Esophagus muscularis mucosa (tissue), 4 donors: Measurements from ENCODE around the gene KIF22. TPM values are rescaled to one million over a fixed set of nuclear protein-coding genes. Genes with fewer than 3 reads are reported as not detected.
A peak's percentile ranks its signal among the peaks of the same experiment; 100 is the strongest.

Experiments used
- DNase-seq: peaks from one replicate; pipeline ENCODE4 v3.0.0-alpha.2; 2017; ENCODE audit errors: extremely low spot score
- H3K27ac ChIP-seq, 4 donors: fragments of 200-600 bp; sonication (generic); replicated peaks in 1 of 4; 1 replicate in 3 of 4; 2 replicates in 1 of 4; pipeline ENCODE4 v1.5.1; 2016 to 2019; ENCODE audit warnings: mild to moderate bottlenecking in 1 of 4
- H3K27me3 ChIP-seq, 4 donors: fragments of 200-600 bp; sonication (generic); one replicate each; pipeline versions ENCODE4 v1.5.1 to v1.6.0; 2016 to 2019
- H3K36me3 ChIP-seq, 4 donors: fragments of 200-600 bp; sonication (generic); one replicate each; pipeline ENCODE4 v1.5.1; 2016 to 2019
- H3K4me1 ChIP-seq, 4 donors: fragments of 200-600 bp; sonication (generic); one replicate each; pipeline ENCODE4 v1.5.1; 2016 to 2019
- H3K4me3 ChIP-seq, 4 donors: fragments of 200-600 bp; sonication (generic); 1 replicate in 2 of 4; 2 replicates in 2 of 4; pipeline ENCODE4 v1.5.1; 2016 to 2019; ENCODE audit warnings: mild to moderate bottlenecking in 4 of 4, moderate library complexity in 1 of 4
- H3K9me3 ChIP-seq, 4 donors: fragments of 200-600 bp; sonication (generic); 1 replicate in 3 of 4; 2 replicates in 1 of 4; pipeline ENCODE4 v1.5.1; 2016 to 2019
- EP300 ChIP-seq: sonication (generic); formaldehyde crosslinking; IDR thresholded peaks from one replicate; pipeline ENCODE4 v1.6.1; 2017; ENCODE audit warnings: antibody characterized with exemption
- POLR2A ChIP-seq: fragments of 450-650 bp; IDR thresholded peaks from one replicate; pipeline ENCODE4 v1.6.1; 2017; ENCODE audit warnings: antibody characterized with exemption, moderate library complexity, mild to moderate bottlenecking, low read depth
- POLR2AphosphoS5 ChIP-seq, 2 donors: sonication (generic); formaldehyde crosslinking; IDR thresholded peaks; one replicate each; pipeline ENCODE4 v1.6.1; 2017; ENCODE audit warnings: antibody characterized with exemption in 2 of 2
- WGBS: methylation state at CpG from one replicate; pipeline ENCODE4 v1.1.5; 2018; 5-methylcytosine and 5-hydroxymethylcytosine counted together
- intact Hi-C: fragments of 100-400 bp; cut with DNase I; formaldehyde crosslinking; loops from one replicate; pipeline ENCODE4 v1.15.1; 2023
- total RNA-seq, 4 donors: library from RNA; depleted of rRNA; stranded (reverse); fragments of >200 nt; gene quantifications; one replicate each; pipeline versions ENCODE4 v1.1.0 to v1.2.1, GENCODE V29; 2016
- TF ChIP-seq, protein P1 (sequence below), 3 experiments: fragments of 200-600 bp in 2 of 3; fragments of 450-650 bp in 1 of 3; sonication (generic) in 2 of 3; IDR thresholded peaks; one replicate each; pipeline ENCODE4 v1.5.1; 2017 to 2019; ENCODE audit warnings: antibody characterized with exemption in 3 of 3, mild to moderate bottlenecking in 2 of 3, moderate library complexity in 1 of 3

KIF22 gene
- total RNA-seq, 4 donors from 2014 or later, result 10.8 to 12.3 (median 11.8) TPM

DNA sequence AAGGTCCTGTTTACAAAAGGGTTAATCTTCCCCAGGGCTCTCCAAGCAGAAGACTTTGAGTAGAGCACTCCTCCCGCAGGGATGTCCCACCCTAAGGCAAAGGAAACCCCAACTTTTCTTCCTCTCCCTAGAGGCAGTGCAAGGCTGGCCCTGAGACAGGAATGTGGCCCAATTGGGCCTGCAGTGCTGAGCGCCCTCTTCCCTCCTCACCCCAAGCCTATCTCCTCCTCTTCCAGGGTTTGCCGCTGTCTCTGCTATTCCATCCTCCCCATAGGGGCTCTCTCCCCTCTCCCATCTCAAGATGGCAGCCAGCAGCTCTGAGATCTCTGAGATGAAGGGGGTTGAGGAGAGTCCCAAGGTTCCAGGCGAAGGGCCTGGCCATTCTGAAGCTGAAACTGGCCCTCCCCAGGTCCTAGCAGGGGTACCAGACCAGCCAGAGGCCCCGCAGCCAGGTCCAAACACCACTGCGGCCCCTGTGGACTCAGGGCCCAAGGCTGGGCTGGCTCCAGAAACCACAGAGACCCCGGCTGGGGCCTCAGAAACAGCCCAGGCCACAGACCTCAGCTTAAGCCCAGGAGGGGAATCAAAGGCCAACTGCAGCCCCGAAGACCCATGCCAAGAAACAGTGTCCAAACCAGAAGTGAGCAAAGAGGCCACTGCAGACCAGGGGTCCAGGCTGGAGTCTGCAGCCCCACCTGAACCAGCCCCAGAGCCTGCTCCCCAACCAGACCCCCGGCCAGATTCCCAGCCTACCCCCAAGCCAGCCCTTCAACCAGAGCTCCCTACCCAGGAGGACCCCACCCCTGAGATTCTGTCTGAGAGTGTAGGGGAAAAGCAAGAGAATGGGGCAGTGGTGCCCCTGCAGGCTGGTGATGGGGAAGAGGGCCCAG is 22.4 kb downstream of the KIF22 start:
- peak overlapping the region; percentile 95 to 96 (median 96) for H3K27ac ChIP-seq
- intact Hi-C loops, result no loop called here
- H3K4me1 ChIP-seq, result peaks cover 77 to 91% (median 88%) of the 10 kb centered on the region in 4 donors
- peak overlapping the region; percentile 73 to 78 (median 74) for H3K4me3 ChIP-seq
- no peak for DNase-seq
- peaks cover 0 to 28% (median 22%) of the 10 kb centered on the region in 4 donors for H3K36me3 ChIP-seq
- 41% methylated on average over 6 of the region's 9 CpGs for WGBS
- H3K9me3 ChIP-seq, result no peaks in the 10 kb centered on the region
- no peak for TF ChIP-seq POLR2A
- no peak for TF ChIP-seq EP300
- no peak for TF ChIP-seq POLR2AphosphoS5 (IDR thresholded peaks at IDR 0.05)
- TF ChIP-seq, protein P1, sequence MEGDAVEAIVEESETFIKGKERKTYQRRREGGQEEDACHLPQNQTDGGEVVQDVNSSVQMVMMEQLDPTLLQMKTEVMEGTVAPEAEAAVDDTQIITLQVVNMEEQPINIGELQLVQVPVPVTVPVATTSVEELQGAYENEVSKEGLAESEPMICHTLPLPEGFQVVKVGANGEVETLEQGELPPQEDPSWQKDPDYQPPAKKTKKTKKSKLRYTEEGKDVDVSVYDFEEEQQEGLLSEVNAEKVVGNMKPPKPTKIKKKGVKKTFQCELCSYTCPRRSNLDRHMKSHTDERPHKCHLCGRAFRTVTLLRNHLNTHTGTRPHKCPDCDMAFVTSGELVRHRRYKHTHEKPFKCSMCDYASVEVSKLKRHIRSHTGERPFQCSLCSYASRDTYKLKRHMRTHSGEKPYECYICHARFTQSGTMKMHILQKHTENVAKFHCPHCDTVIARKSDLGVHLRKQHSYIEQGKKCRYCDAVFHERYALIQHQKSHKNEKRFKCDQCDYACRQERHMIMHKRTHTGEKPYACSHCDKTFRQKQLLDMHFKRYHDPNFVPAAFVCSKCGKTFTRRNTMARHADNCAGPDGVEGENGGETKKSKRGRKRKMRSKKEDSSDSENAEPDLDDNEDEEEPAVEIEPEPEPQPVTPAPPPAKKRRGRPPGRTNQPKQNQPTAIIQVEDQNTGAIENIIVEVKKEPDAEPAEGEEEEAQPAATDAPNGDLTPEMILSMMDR (IDR thresholded peaks at IDR 0.05), result no peak
- no peaks in the 10 kb centered on the region for H3K27me3 ChIP-seq

GRCh38 chr16:29813644-29814562 is 23.4 kb downstream of the KIF22 start:
- Histone ChIP-seq H3K9me3 (no peaks in the 10 kb centered on the region), H3K4me1 (peaks cover 68 to 90% (median 86%) of the 10 kb centered on the region in 4 donors), H3K36me3 (peaks cover 0 to 29% (median 24%) of the 10 kb centered on the region in 4 donors), H3K27ac (peak overlapping the region; percentile 95 to 96 (median 96)), H3K4me3 (peak overlapping the region in 1 of 4 donors; percentile 74), H3K27me3 (no peaks in the 10 kb centered on the region)
- intact Hi-C loops, result no loop called here
- WGBS, result 76% methylated on average over 21 of the region's 24 CpGs
- no peak for TF ChIP-seq POLR2AphosphoS5 (IDR thresholded peaks at IDR 0.05)
- no peak for TF ChIP-seq EP300
- TF ChIP-seq, protein P1 (IDR thresholded peaks at IDR 0.05), result no peak
- TF ChIP-seq POLR2A, result no peak
- no peak for DNase-seq

- WGBS, result 66% methylated on average over 5 of the region's 5 CpGs
- Histone ChIP-seq H3K27ac (peak overlapping the region; percentile 95 to 96 (median 96)), H3K27me3 (no peaks in the 10 kb centered on the region), H3K9me3 (no peaks in the 10 kb centered on the region), H3K4me3 (peak overlapping the region in 1 of 4 donors; percentile 69), H3K4me1 (peaks cover 67 to 90% (median 86%) of the 10 kb centered on the region in 4 donors), H3K36me3 (peaks cover 0 to 27% (median 23%) of the 10 kb centered on the region in 4 donors)
- TF ChIP-seq, protein P1 (IDR thresholded peaks at IDR 0.05), result no peak
- no peak for TF ChIP-seq POLR2AphosphoS5 (IDR thresholded peaks at IDR 0.05)
- no peak for TF ChIP-seq EP300
- no peak for TF ChIP-seq POLR2A
- intact Hi-C loops, result no loop called here
- DNase-seq, result no peak
Observed at GRCh38 chr16:29814592-29814991, 24.0 kb downstream of the KIF22 start.

- no peak for DNase-seq
- no peaks in the 10 kb centered on the region for H3K9me3 ChIP-seq
- intact Hi-C loops, result no loop called here
Observed at GRCh38 chr16:29815032-29815721, 24.6 kb downstream of the KIF22 start.

More at GRCh38 chr16:29815032-29815721, 24.6 kb downstream of the KIF22 start:
- WGBS, result 6% methylated on average over 37 of the region's 39 CpGs
- TF ChIP-seq, protein P1 (IDR thresholded peaks at IDR 0.05), result no peak
- no peak for TF ChIP-seq EP300
- TF ChIP-seq POLR2AphosphoS5 (IDR thresholded peaks at IDR 0.05), result no peak
- TF ChIP-seq POLR2A, result no peak
- Histone ChIP-seq H3K4me1 (peaks cover 67 to 90% (median 86%) of the 10 kb centered on the region in 4 donors), H3K27ac (peak overlapping the region; percentile 95 to 96 (median 96)), H3K4me3 (peak overlapping the region; percentile 60 to 84 (median 70)), H3K36me3 (peaks cover 0 to 24% (median 19%) of the 10 kb centered on the region in 4 donors), H3K27me3 (no peaks in the 10 kb centered on the region)
